LNCAP (cell line): ENCODE results near the gene MRAP2.

ENCODE experiments used
- CTCF ChIP-seq: fragments of 450-650 bp; IDR thresholded peaks from 2 replicates; pipeline ENCODE4 v1.5.1; 2017; ENCODE audit warnings: mild to moderate bottlenecking

MRAP2 gene

GRCh38 chr6:84003131-84003530 lies 30.4 kb upstream of the MRAP2 start:
- no peak for TF ChIP-seq CTCF

- no peak for TF ChIP-seq CTCF
Measured at GRCh38 chr6:84003654-84004053, 29.9 kb upstream of the MRAP2 start.

GRCh38 chr6:84007871-84008270 lies 25.7 kb upstream of the MRAP2 start:
- TF ChIP-seq CTCF, result no peak

- no peak for TF ChIP-seq CTCF
Measured at GRCh38 chr6:84013354-84013753, 20.2 kb upstream of the MRAP2 start.

- TF ChIP-seq CTCF, result no peak
Measured at GRCh38 chr6:84013931-84014330, 19.6 kb upstream of the MRAP2 start.

- TF ChIP-seq CTCF, result no peak
Measured at GRCh38 chr6:84016029-84016428, 17.5 kb upstream of the MRAP2 start.

GRCh38 chr6:84017709-84018452 lies 15.7 kb upstream of the MRAP2 start:
- no peak for TF ChIP-seq CTCF
